DND-41 (cell line): Measurements from ENCODE around the gene PLCE1.

ENCODE experiments used
- ATAC-seq: fragments of 200-7000 bp; cut with Tn5 transposase; 3 replicates; pipeline ENCODE4 v1.9.1; 2021; ENCODE audit warnings: low read depth; ENCODE audit not compliant: insufficient read depth
- DNase-seq: peaks from one replicate; pipeline ENCODE4 v3.0.0-alpha.2; 2020
- H2AFZ ChIP-seq: 2 replicates; pipeline ENCODE4 v1.6.0; 2012; ENCODE audit warnings: low read depth, low read length
- H3K27ac ChIP-seq: 2 replicates; pipeline ENCODE4 v1.5.1; 2012; ENCODE audit warnings: low read length, inconsistent platforms
- H3K27me3 ChIP-seq: fragments of 200-600 bp; sonication (generic); 2 replicates; pipeline ENCODE4 v1.6.0; 2012; ENCODE audit warnings: low read length, mild to moderate bottlenecking, inconsistent platforms; ENCODE audit not compliant: insufficient read depth, poor library complexity
- H3K36me3 ChIP-seq: 2 replicates; pipeline ENCODE4 v1.5.1; 2012; ENCODE audit warnings: low read length, inconsistent platforms; ENCODE audit not compliant: insufficient read depth
- H3K4me1 ChIP-seq: 2 replicates; pipeline ENCODE4 v1.5.1; 2012; ENCODE audit warnings: mild to moderate bottlenecking, low read length; ENCODE audit not compliant: insufficient read depth
- H3K4me2 ChIP-seq: 2 replicates; pipeline ENCODE4 v1.6.0; 2012; ENCODE audit warnings: mild to moderate bottlenecking, moderate library complexity, low read length, inconsistent platforms; ENCODE audit not compliant: insufficient read depth
- H3K4me3 ChIP-seq, 2 experiments: fragments of 200-600 bp in 1 of 2; shearing (Covaris generic) in 1 of 2; 2 replicates each; pipeline ENCODE4 v1.5.1; 2012 to 2016; ENCODE audit warnings: inconsistent platforms in 2 of 2, low read length in 2 of 2, mild to moderate bottlenecking in 2 of 2, low read depth in 1 of 2, moderate library complexity in 1 of 2
- H3K79me2 ChIP-seq: 2 replicates; pipeline ENCODE4 v1.6.0; 2012; ENCODE audit warnings: low read length, inconsistent platforms; ENCODE audit not compliant: insufficient read depth
- H3K9ac ChIP-seq: 2 replicates; pipeline ENCODE4 v1.6.0; 2012; ENCODE audit warnings: low read depth, mild to moderate bottlenecking, inconsistent platforms, low read length, moderate library complexity
- H3K9me3 ChIP-seq: 2 replicates; pipeline ENCODE4 v1.5.1; 2012; ENCODE audit warnings: low read length, moderate library complexity, mild to moderate bottlenecking, inconsistent platforms; ENCODE audit not compliant: insufficient read depth, severe bottlenecking
- H4K20me1 ChIP-seq: 2 replicates; pipeline ENCODE4 v1.6.0; 2012; ENCODE audit warnings: low read length; ENCODE audit not compliant: insufficient read depth
- CTCF ChIP-seq: IDR thresholded peaks from 2 replicates; pipeline ENCODE4 v1.5.1; 2012; ENCODE audit warnings: borderline replicate concordance, low read length, moderate library complexity, mild to moderate bottlenecking; ENCODE audit not compliant: poor library complexity, severe bottlenecking; ENCODE audit errors: extremely low read depth
- EZH2 ChIP-seq: IDR thresholded peaks from 3 replicates; pipeline ENCODE4 v1.6.1; 2012; ENCODE audit warnings: borderline replicate concordance, low read depth, mild to moderate bottlenecking, moderate library complexity, low read length, inconsistent platforms; ENCODE audit not compliant: severe bottlenecking

The PLCE1 gene

GRCh38 chr10:94037286-94037685 lies 43.6 kb downstream of the PLCE1 start:
- Histone ChIP-seq H4K20me1 (no peaks in the 10 kb centered on the region), H3K9ac (no peak overlapping the region), H3K4me2 (no peak overlapping the region), H3K9me3 (no peaks in the 10 kb centered on the region), H3K36me3 (no peaks in the 10 kb centered on the region), H3K27ac (no peak overlapping the region), H3K79me2 (no peaks in the 10 kb centered on the region), H2AFZ (no peak overlapping the region), H3K27me3 (no peaks in the 10 kb centered on the region), H3K4me3 (no peak overlapping the region), H3K4me1 (no peaks in the 10 kb centered on the region)
- DNase-seq = no peak
- TF ChIP-seq CTCF = no peak
- TF ChIP-seq EZH2 = no peak
- no peak for ATAC-seq

- Histone ChIP-seq H3K79me2 (no peaks in the 10 kb centered on the region), H3K4me2 (no peak overlapping the region), H3K9ac (no peak overlapping the region), H3K27ac (no peak overlapping the region), H3K4me1 (no peaks in the 10 kb centered on the region), H3K9me3 (no peaks in the 10 kb centered on the region), H3K27me3 (no peaks in the 10 kb centered on the region), H3K4me3 (no peak overlapping the region), H2AFZ (no peak overlapping the region), H3K36me3 (no peaks in the 10 kb centered on the region), H4K20me1 (no peaks in the 10 kb centered on the region)
- no peak for DNase-seq
- no peak for ATAC-seq
- TF ChIP-seq EZH2 (no peak), CTCF (no peak)
Measured at GRCh38 chr10:94038024-94038423, 44.3 kb downstream of the PLCE1 start.

GRCh38 chr10:94041206-94041605 lies 47.5 kb downstream of the PLCE1 start:
- no peak for ATAC-seq
- H3K9me3 ChIP-seq = no peaks in the 10 kb centered on the region
- no peaks in the 10 kb centered on the region for H4K20me1 ChIP-seq
- no peak overlapping the region for H3K9ac ChIP-seq
- H2AFZ ChIP-seq = no peak overlapping the region
- DNase-seq = no peak
- H3K4me1 ChIP-seq = no peaks in the 10 kb centered on the region
- no peaks in the 10 kb centered on the region for H3K79me2 ChIP-seq
- H3K36me3 ChIP-seq = no peaks in the 10 kb centered on the region
- H3K27me3 ChIP-seq = no peaks in the 10 kb centered on the region
- H3K27ac ChIP-seq = no peak overlapping the region
- no peak for TF ChIP-seq CTCF
- no peak for TF ChIP-seq EZH2
- no peak overlapping the region for H3K4me2 ChIP-seq
- H3K4me3 ChIP-seq = no peak overlapping the region
